Endothelial cell of umbilical vein (primary cell): ENCODE data around the gene CLDND2. TPM values are rescaled to one million over a fixed set of nuclear protein-coding genes. Genes with fewer than 3 reads are reported as not detected.

Experiments used
- BruUV-seq: library from RNA; stranded (reverse); fragments of 400-500 nt; replicated peaks from 2 replicates; lab custom pipeline; 2021; lab: Mats Ljungman, UMichigan
- CTCF ChIA-PET: fragments of 300-600, 350-600 bp; sonication (Branson Sonifier 250); formaldehyde crosslinking; loops from one replicate; lab custom pipeline; 2021; ENCODE audit warnings: antibody characterized with exemption, inconsistent platforms; lab: Charles Lee
- POLR2A ChIA-PET: fragments of 300-600, 350-600 bp; sonication (Branson Sonifier 250); formaldehyde crosslinking; loops from one replicate; lab custom pipeline; 2021; ENCODE audit warnings: antibody characterized with exemption, inconsistent platforms; lab: Charles Lee
- DNase-seq: peaks from one replicate; pipeline ENCODE4 v3.0.0-alpha.2; 2011; ENCODE audit warnings: low read depth, low spot score
- FAIRE-seq: peaks from 2 replicates; lab custom pipeline; 2011; peaks lifted over from hg19 to GRCh38; lab: Jason Lieb, UNC
- H2AFZ ChIP-seq: 2 replicates; pipeline ENCODE4 v1.6.0; 2012; ENCODE audit warnings: low read depth, low read length, control low read depth, inconsistent platforms
- H3K27ac ChIP-seq: 2 replicates; pipeline ENCODE4 v1.5.1; 2011; ENCODE audit warnings: low read depth, mild to moderate bottlenecking, control low read depth, low read length, moderate library complexity; ENCODE audit not compliant: insufficient read depth
- H3K27me3 ChIP-seq, 2 experiments: 2 replicates each; pipeline versions ENCODE4 v1.6.0 to v1.6.1; 2011; ENCODE audit warnings: low read length in 2 of 2, mixed read lengths in 1 of 2; ENCODE audit not compliant: control insufficient read depth in 2 of 2, insufficient read depth in 2 of 2
- H3K36me3 ChIP-seq, 2 experiments: 2 replicates in 1 of 2; 3 replicates in 1 of 2; pipeline ENCODE4 v1.5.1; 2011; ENCODE audit warnings: low read length in 2 of 2, mild to moderate bottlenecking in 1 of 2, moderate library complexity in 1 of 2; ENCODE audit not compliant: control insufficient read depth in 2 of 2, insufficient read depth in 2 of 2; ENCODE audit errors: extremely low read depth in 1 of 2
- H3K4me1 ChIP-seq: 3 replicates; pipeline ENCODE4 v1.5.1; 2011; ENCODE audit warnings: mild to moderate bottlenecking, low read length; ENCODE audit not compliant: control insufficient read depth, insufficient read depth; ENCODE audit errors: extremely low read depth
- H3K4me2 ChIP-seq: 2 replicates; pipeline ENCODE4 v1.6.1; 2011; ENCODE audit warnings: low read length, control low read depth, mixed read lengths; ENCODE audit not compliant: insufficient read depth
- H3K4me3 ChIP-seq, 3 experiments: fragments of 200-600 bp in 1 of 3; sonication (generic), shearing (Covaris generic) in 1 of 3; replicated peaks in 1 of 3; 2 replicates each; pipeline ENCODE4 v1.5.1; 2011 to 2016; ENCODE audit warnings: control low read depth in 3 of 3, low read length in 3 of 3, mild to moderate bottlenecking in 2 of 3, inconsistent platforms in 1 of 3, low read depth in 1 of 3, moderate library complexity in 1 of 3; ENCODE audit not compliant: insufficient read depth in 1 of 3
- H3K79me2 ChIP-seq: 2 replicates; pipeline ENCODE4 v1.6.0; 2012; ENCODE audit warnings: low read length, inconsistent platforms; ENCODE audit not compliant: control insufficient read depth, insufficient read depth
- H3K9ac ChIP-seq: replicated peaks from 2 replicates; pipeline ENCODE3; 2011; ENCODE audit warnings: low read length, control low read depth; ENCODE audit not compliant: insufficient read depth; ENCODE audit errors: extremely low read depth
- H3K9me1 ChIP-seq: replicated peaks from 3 replicates; pipeline ENCODE4 v1.6.0; 2011; ENCODE audit warnings: mild to moderate bottlenecking, low read length; ENCODE audit not compliant: control insufficient read depth, insufficient read depth; ENCODE audit errors: extremely low read depth
- H3K9me3 ChIP-seq: replicated peaks from 2 replicates; pipeline ENCODE4 v1.5.1; 2012; ENCODE audit warnings: low read length, inconsistent platforms; ENCODE audit not compliant: control insufficient read depth, insufficient read depth
- H4K20me1 ChIP-seq: replicated peaks from 2 replicates; pipeline ENCODE3; 2011; ENCODE audit warnings: mild to moderate bottlenecking, low read length; ENCODE audit not compliant: control insufficient read depth, insufficient read depth; ENCODE audit errors: extremely low read depth
- EZH2 ChIP-seq: IDR thresholded peaks from 2 replicates; pipeline ENCODE4 v1.6.1; 2012; ENCODE audit warnings: borderline replicate concordance, low read depth, mild to moderate bottlenecking, moderate library complexity, low read length, inconsistent platforms; ENCODE audit not compliant: severe bottlenecking
- FOS ChIP-seq: IDR thresholded peaks from 2 replicates; pipeline ENCODE4 v1.6.1; 2011; ENCODE audit warnings: mild to moderate bottlenecking, low read length, moderate library complexity, borderline replicate concordance; ENCODE audit not compliant: insufficient read depth
- GATA2 ChIP-seq: IDR thresholded peaks from 2 replicates; pipeline ENCODE4 v1.7.0; 2011; ENCODE audit warnings: low read depth, mild to moderate bottlenecking, moderate library complexity, mixed read lengths, low read length; ENCODE audit not compliant: insufficient read length, insufficient read depth
- JUN ChIP-seq: IDR thresholded peaks from 2 replicates; pipeline ENCODE4 v1.6.1; 2011; ENCODE audit warnings: borderline replicate concordance, low read depth; ENCODE audit not compliant: insufficient read length, insufficient read depth
- MYC ChIP-seq: IDR thresholded peaks from one replicate; pipeline ENCODE4 v1.6.1; 2011; ENCODE audit warnings: mild to moderate bottlenecking, low read depth, low read length
- POLR2A ChIP-seq: IDR thresholded peaks from 2 replicates; pipeline ENCODE4 v1.6.1; 2012; ENCODE audit warnings: low read depth, mild to moderate bottlenecking, control low read depth, low read length
- POLR2AphosphoS5 ChIP-seq: IDR thresholded peaks from 2 replicates; pipeline ENCODE4 v1.6.1; 2012; ENCODE audit warnings: low read depth, mild to moderate bottlenecking, control low read depth, low read length, moderate library complexity; ENCODE audit not compliant: insufficient read depth
- dilution Hi-C: fragments of 300-500 bp; cut with MboI; formaldehyde crosslinking; loops from one replicate; pipeline ENCODE4 v1.15.0; 2019; ENCODE audit warnings: low sequenced_read_pairs; ENCODE audit not compliant: extremely low pct_ligation_motif_present
- intact Hi-C: fragments of 100-400 bp; cut with micrococcal nuclease; formaldehyde crosslinking; loops from one replicate; pipeline ENCODE4 v1.10.0; 2022
- polyA plus RNA-seq, 4 experiments: library from polyadenylated mRNA; depleted of rRNA in 3 of 4; stranded (reverse) in 3 of 4; unstranded in 1 of 4; fragments of >200 nt; gene quantifications; 2 replicates each; pipeline versions ENCODE4 v1.2.1 to v1.2.3, GENCODE V29; 2011 to 2012; ENCODE audit warnings: missing spikeins in 1 of 4
- total RNA-seq: library from RNA; stranded (reverse); gene quantifications from 2 replicates; pipeline ENCODE4 v1.2.3, GENCODE V29; 2021
- TF ChIP-seq, protein P1 (sequence below): IDR thresholded peaks from 2 replicates; pipeline ENCODE4 v1.6.1; 2011; ENCODE audit not compliant: insufficient read depth, insufficient read length
- TF ChIP-seq, protein P2 (sequence below), 2 donors: IDR thresholded peaks; 1 replicate in 1 of 2; 2 replicates in 1 of 2; pipeline ENCODE4 v1.5.1; 2011; ENCODE audit warnings: low read length in 2 of 2, mild to moderate bottlenecking in 2 of 2, moderate library complexity in 2 of 2, control low read depth in 1 of 2, inconsistent platforms in 1 of 2, low read depth in 1 of 2; ENCODE audit not compliant: insufficient read depth in 1 of 2; ENCODE audit errors: extremely low read depth in 1 of 2

Gene CLDND2
- total and polyA plus RNA-seq, 2 donors (not counting 3 experiments of a cell fraction or from before 2014, with no cell fraction given), result 0.97 TPM; not detected in 1

DNA sequence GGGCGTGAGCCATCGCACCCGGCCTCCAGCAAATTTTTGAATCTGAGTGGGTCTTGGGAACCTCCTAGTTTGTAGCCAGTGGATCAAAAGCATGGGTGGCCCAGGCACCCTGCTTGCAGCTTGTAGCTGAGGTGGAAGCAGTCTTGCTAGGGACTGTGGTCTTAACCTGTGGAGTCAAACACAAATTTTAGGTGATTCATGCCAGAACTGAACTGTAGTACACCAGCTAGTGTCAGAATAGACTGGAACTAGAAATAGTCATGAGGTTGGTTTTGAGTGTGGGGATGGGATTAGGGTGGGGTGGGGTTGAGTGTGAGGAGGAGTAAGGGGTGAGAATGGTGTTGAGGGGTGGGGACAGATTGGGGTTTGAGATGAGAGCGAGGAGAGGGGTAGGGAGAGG, 13.2 kb upstream of the CLDND2 start:
- Histone ChIP-seq H3K9me1 (no peaks in the 10 kb centered on the region), H3K36me3 (no peaks in the 10 kb centered on the region), H3K9me3 (no peaks in the 10 kb centered on the region), H3K27me3 (no peaks in the 10 kb centered on the region), H3K79me2 (no peaks in the 10 kb centered on the region), H3K4me1 (no peaks in the 10 kb centered on the region), H3K9ac (no peak overlapping the region), H3K4me2 (no peak overlapping the region), H3K27ac (no peak overlapping the region), H2AFZ (no peak overlapping the region), H4K20me1 (no peaks in the 10 kb centered on the region), H3K4me3 (no peak overlapping the region)
- DNase-seq (no peak), FAIRE-seq (no peak)
- dilution Hi-C loops, result no loop called here
- TF ChIP-seq FOS (no peak), JUN (no peak), MYC (no peak), GATA2 (no peak), POLR2AphosphoS5 (no peak), EZH2 (no peak), POLR2A (no peak)
- TF ChIP-seq, protein P1, sequence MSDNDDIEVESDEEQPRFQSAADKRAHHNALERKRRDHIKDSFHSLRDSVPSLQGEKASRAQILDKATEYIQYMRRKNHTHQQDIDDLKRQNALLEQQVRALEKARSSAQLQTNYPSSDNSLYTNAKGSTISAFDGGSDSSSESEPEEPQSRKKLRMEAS, result no peak
- TF ChIP-seq, protein P2, sequence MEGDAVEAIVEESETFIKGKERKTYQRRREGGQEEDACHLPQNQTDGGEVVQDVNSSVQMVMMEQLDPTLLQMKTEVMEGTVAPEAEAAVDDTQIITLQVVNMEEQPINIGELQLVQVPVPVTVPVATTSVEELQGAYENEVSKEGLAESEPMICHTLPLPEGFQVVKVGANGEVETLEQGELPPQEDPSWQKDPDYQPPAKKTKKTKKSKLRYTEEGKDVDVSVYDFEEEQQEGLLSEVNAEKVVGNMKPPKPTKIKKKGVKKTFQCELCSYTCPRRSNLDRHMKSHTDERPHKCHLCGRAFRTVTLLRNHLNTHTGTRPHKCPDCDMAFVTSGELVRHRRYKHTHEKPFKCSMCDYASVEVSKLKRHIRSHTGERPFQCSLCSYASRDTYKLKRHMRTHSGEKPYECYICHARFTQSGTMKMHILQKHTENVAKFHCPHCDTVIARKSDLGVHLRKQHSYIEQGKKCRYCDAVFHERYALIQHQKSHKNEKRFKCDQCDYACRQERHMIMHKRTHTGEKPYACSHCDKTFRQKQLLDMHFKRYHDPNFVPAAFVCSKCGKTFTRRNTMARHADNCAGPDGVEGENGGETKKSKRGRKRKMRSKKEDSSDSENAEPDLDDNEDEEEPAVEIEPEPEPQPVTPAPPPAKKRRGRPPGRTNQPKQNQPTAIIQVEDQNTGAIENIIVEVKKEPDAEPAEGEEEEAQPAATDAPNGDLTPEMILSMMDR (IDR thresholded peaks at IDR 0.05; ENCODE audit: extremely low read depth in 1 of 2, insufficient read depth in 1 of 2, low read depth in 1 of 2, low read length in 2 of 2), result no peak
- ChIA-PET CTCF (interaction anchor here (1.1 to 1.5 kb wide), 2 partner anchors 14 to 43 kb away, joined by 3 to 5 read pairs; no protein-coding TSS in a partner anchor), POLR2A (no interaction called here)
- intact Hi-C loops, result no loop called here
- BruUV-seq, result no TSS peak
